ENCODE results near the gene RAB11FIP4.
A peak's percentile ranks its signal among the peaks of the same experiment; 100 is the strongest.

RAB11FIP4 gene

DNA sequence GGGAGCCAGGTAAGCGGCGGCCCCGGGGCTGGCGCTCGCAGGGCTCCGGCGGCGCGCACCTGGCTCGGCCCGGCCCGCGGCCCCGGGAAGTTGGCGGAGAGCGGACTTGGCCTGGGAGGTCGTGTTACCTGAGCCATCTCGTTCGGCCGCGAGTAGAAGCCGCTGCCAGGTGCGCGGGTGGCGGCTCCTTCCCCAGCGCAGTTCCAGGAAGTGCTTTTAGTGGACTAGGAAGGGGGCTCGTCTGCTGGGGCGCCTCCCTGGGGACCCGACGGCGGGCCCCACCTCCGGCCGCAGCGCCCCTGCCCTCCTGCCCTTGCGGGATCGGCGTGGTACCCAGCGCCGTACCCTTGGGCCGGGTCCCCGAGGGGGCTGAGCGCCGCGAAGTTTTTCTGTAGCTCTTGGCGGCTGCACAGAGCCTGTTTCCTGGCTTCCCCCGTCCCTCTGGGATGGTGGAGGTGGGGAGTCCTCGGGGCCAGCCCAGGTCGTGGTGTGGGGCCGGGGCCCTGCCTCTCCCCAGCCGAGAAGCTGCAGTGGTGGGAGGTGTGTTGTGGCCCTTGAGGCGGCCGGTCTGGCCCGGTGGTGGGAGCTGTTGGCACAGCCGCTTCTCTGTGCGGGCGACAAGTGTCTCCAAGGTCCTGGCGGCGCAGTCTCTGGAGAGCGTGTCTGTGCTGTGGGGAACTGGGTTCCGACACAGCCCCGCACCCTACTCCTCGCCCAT is 96.9 kb downstream of the RAB11FIP4 start:
- no peak for DNase-seq

DNA sequence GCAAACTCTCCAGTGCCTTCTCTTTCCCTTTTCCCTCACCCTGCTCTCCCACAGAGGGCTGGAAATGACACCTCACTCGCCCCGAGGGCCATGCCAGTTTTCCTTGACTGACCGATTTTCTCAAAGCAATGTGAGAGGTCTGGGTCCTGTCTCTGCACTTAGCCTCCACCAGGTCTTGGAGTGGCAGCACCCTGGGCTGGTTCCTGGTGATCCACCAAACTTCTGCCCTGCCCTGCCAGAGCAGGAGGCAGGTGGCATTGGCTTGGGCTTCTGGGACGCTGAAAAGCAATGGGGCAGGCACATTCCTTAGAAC is 97.5 kb downstream of the RAB11FIP4 start:
- no peak for DNase-seq

- no peak for DNase-seq
Observed at GRCh38 chr17:31489295-31490018, 98.0 kb downstream of the RAB11FIP4 start.

- DNase-seq: no peak
Observed at GRCh38 chr17:31490019-31490650, 98.7 kb downstream of the RAB11FIP4 start.

GRCh38 chr17:31490671-31491375 is 99.3 kb downstream of the RAB11FIP4 start:
- no peak for DNase-seq

DNA sequence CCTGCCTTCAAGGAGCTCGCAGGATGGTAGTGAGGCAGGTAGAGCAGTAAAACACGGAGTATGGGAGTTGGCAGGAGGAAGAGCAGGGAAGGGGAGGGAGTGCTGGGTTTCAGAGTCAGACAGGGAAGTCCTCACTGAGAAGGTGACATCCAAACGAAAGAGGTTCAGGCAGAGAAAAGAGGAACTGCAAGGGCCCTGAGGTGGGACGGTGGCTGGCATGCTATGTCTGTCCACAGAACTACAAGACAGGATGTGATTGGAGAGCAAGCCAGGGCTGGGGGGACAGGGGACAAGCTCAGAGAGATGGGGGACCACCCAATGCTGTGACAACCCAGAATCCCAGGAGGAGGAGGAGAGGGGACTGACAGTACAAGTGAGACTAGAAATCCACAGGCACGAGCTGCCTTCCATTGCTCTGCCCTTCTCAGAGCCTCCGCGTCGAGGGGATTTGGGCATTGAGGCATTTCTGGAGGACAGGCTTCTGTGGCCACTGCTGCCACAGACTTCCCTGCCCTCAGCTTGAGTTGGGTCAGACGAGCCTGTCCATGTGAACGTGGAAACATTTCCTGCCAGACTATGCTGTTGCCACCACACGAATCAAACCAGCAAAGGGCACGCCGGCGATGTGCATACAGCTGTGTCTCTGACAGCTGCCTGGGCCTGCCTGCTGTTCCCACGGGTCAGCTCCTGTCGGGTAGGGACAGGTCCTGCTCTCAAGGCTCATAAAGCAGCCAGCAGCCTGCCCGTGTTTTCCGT is 100.1 kb downstream of the RAB11FIP4 start:
- no peak for DNase-seq

DNA sequence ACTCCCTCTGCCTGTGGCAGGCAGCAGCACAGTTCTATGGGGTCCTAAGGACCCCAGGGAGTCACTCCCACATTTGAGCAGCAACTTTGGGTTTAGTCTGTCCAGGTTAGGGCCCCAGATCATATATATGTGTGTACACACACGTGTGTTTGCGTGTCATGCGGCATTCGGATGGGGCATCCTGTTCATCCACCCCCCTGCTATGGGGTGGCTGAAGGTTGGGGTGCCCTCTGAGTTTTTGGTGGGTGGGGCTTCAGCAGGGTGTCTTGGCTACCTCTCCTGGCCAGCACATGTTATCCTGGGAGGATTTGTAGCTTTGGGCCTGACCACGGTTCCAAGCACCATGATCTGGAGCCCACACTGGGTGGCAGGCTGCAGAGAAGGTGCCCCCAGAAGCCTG is 100.7 kb downstream of the RAB11FIP4 start:
- DNase-seq: no peak

DNA sequence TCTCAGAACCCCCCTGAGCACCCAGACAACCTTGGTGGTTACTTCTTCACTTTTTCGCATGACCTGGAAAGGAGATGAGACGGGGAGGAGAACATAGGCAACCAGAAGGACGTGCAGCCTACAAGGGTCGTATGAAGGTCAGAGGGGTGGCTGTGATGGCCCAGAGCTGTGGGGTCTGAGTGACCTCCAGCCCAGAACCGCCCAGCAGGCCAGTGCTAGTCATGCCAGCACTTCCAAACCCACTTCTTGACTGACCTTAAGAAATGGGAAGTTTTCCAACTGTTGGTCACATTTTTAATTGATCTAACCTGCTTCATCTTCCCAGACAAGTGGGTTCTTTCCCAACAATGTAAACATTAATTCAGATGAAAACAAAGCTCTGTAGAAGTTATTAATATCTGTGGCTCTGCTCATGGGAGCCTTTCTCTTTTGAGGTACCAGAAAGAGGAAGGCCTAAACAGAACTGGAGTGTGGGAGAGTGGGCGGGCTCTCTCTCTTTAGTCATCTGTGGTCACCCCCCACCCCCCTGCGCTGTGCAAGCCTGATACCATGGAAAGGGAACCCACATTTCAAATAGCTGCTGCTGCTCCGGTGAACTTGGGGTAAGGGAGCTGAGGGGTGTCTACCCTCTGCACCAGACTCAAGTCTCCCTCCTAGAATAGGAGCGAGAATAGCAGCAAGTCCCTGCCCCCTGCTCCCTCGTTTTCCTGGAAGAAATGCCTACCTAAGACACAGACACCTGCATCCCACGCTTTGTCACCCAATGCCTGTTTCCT is 101.6 kb downstream of the RAB11FIP4 start:
- DNase-seq: no peak

- DNase-seq: no peak
Observed at GRCh38 chr17:31493656-31494155, 102.2 kb downstream of the RAB11FIP4 start.

DNA sequence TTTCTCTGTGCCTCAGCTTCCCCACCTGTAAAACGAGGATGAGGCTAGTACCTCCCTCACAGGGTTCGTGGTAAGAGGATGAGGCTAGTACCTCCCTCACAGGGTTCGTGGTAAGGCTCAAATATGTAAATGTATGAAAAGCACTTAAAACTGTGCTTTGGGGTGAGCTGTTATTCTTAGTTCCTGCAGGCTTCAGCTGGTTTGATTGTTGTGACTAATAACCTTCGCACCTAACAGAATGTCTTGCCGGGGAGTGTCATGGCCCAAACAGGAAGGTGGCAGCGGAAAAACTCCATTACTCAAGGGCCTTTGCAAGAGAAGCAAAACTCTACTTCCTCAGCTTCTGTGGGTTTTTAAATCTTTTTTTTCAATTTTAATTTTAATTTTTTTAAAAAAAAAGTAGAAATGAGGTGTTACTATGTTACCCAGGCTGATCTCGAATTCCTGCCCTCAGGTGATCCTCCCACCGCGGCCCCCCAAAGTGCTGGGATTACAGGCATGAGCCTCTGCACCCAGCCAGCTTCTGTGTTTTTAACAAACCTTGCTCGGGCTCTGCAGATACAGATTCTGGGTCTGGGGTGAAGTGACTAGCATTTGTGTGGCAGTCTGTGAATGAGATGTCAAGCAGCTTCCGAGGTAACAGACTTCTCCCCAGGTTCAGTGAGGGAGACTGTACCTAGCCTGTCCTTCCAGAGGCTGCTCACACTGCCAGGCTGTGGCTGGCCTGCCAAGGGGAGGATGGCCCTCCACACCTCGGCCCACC is 103.0 kb downstream of the RAB11FIP4 start:
- DNase-seq: peak; percentile 17

DNA sequence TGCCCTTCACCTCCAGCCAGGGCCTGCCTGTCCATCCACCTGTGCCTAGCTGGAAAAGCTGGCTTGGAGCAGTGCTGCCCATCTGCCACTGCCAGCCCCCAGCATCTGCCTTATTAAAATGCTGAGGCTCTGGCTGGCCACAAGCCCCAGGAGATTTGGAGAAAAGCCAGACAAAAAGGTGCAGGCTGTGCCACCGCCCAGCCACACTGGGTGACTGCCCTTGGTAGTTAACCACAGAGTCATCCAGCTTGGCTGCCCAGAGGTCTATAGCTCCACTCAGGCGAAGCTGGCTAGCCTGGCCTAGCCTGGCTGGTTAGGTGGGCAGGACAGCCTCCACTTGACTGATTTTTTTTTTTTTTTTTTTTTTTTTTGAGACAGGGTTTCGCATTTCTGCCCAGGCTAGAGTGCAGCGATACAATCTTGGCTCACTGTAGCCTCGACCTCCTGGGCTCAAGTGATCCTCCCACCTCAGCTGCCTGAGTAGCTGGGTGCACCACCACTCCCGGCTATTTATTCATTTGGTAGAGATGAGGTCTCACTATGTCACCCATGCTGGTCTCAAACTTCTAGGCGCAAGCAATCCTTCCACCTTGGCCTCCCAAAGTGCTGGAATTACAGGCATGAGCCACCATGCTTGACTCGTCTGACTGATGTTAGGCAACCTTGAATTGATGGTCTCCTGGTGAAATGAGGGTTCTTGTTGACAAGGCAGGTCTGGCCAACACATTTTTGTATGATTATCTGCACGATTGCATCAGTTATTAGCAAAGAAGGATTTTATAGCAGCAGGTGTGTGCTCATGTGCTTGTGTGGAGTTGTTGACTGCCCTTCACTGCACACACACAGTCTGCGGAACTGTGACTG is 103.8 kb downstream of the RAB11FIP4 start:
- no peak for DNase-seq

GRCh38 chr17:31496097-31496496 is 104.6 kb downstream of the RAB11FIP4 start:
- no peak for DNase-seq

DNA sequence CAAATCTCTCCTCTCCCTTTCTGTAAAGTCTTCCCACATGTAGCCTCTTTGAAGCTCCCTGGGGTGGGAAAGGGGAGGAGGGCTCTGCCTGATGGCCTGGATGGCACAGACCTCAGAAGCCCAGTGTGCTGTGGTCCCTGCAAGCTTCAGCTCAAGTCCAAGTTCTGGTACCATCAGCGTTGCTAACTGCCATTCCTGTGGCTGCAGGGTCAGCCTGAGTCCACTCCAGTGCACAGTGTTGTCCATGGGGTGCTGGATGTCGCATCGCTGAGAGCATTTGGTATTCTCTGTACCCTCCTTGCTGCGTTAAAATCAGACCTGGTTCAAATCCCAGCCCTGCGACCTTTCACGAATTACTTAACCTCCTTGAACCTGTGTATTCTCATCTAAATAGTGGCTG is 105.1 kb downstream of the RAB11FIP4 start:
- no peak for DNase-seq

DNA sequence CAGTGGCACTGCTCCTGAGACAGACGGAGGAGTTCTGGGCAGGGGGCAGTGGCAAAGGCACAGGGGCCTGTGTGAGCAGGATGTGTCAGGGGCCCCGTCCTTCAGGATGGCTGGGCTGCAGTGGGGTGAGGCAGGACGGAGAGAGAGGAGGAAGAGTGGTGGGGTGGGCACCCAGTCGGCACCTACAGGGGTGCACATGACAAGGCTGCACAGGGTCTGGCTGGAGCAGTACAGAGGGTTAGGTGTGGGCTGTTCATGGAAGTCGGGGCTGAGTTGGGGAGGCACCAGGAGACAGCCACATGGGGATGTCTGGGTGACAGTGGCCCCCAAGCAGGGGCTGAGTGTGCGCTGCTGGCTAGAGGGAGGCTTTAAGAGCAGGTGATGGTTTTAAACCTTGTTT is 106.0 kb downstream of the RAB11FIP4 start:
- no peak for DNase-seq

DNA sequence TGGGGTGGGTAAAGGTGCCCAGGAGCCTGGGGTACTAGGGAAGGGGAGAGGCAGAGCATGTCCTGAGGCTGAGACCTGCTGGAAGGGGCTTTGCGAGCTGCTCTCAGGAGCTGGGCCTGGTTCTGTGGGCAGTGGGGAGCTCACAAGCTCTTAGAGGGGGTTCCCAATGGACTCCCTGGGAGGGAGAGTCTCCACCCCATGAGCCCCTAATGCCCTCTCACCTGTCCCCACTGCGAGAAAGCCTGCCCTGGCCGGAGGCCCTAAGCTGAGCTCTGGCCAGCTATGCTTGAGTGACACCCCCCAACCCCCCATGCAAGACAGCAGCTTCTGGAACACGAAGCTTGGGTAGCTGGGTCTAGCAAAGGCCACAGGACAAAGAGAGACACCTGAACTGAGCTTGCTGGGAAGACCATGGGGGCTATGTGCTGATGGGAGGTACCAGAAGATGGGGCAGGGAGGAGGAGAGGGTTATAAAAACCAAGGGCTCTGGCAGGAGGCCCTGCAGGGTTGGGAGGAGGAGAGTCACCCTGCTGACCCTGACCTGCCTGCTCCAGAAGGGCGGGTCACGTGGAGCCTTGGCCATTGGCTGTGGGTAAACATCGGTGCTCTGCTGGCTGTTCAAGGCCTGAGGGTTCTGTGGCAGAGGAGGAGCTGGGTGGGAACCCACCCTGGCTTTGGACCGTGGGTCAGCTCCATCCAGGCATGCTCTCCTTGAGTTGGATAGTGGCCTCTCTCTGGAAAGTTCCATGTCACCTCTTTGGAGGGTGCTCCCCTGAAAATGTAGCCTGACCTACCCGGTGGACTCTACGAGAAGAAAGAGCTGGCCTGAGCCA is 106.7 kb downstream of the RAB11FIP4 start:
- no peak for DNase-seq

DNA sequence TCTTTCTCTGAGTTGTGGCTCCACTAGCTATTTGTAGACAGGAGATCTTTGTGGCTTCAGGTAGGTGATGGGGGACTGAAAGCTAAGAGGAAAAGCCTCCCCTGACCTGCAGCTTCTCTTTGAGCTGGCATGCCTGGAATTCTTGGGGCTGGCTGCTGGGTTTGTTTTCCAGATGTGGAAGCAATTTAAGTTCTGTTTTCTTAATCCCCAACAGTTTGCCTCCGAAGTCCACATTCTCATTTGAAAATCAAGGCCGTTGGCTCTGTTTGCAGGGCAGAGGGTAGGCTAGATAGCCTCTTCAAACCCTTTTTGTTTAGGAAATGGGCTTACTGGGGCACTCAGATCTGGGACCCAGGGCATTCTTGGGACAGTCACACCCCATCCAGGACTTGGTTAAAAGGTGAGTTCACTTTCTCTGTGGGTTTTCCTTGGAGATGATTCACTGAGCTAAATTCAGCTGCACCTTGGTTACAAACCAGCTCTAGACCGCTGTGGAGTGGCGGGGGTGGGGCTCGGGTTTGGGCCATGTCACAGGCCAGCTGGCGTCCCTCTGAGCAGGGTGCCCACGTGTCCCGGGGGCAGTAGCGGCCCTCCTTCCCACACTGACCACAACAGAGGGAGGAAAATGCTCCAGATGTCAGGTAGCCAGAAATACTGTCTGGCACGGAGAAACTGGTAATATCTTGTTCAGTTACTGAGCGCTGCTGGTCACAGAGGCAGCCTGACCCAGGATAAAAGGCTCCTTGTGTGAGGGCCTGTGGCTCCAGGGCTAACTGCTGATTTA is 108.5 kb downstream of the RAB11FIP4 start:
- DNase-seq: no peak

- no peak for DNase-seq
Observed at GRCh38 chr17:31506517-31506916, 115.0 kb downstream of the RAB11FIP4 start.
